GM10266 (cell line): ENCODE results near the gene ADCY4.

Source experiments
- DNase-seq: peaks from one replicate; pipeline ENCODE4 v3.0.0; 2012; ENCODE audit errors: extremely low spot score
- TF ChIP-seq, protein P1 (sequence below): IDR thresholded peaks from 2 replicates; pipeline ENCODE4 v1.5.1; 2012; ENCODE audit warnings: mild to moderate bottlenecking, low read depth; ENCODE audit not compliant: control insufficient read depth, insufficient read depth; ENCODE audit errors: missing control alignments

ADCY4 gene

GRCh38 chr14:24277606-24278321, 57.1 kb downstream of the ADCY4 start:
- no peak for DNase-seq
- TF ChIP-seq, protein P1, sequence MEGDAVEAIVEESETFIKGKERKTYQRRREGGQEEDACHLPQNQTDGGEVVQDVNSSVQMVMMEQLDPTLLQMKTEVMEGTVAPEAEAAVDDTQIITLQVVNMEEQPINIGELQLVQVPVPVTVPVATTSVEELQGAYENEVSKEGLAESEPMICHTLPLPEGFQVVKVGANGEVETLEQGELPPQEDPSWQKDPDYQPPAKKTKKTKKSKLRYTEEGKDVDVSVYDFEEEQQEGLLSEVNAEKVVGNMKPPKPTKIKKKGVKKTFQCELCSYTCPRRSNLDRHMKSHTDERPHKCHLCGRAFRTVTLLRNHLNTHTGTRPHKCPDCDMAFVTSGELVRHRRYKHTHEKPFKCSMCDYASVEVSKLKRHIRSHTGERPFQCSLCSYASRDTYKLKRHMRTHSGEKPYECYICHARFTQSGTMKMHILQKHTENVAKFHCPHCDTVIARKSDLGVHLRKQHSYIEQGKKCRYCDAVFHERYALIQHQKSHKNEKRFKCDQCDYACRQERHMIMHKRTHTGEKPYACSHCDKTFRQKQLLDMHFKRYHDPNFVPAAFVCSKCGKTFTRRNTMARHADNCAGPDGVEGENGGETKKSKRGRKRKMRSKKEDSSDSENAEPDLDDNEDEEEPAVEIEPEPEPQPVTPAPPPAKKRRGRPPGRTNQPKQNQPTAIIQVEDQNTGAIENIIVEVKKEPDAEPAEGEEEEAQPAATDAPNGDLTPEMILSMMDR = no peak

- DNase-seq = no peak
- TF ChIP-seq, protein P1 = no peak
These were observed 57.8 kb downstream of the ADCY4 start for GRCh38 chr14:24277071-24277470.

DNA sequence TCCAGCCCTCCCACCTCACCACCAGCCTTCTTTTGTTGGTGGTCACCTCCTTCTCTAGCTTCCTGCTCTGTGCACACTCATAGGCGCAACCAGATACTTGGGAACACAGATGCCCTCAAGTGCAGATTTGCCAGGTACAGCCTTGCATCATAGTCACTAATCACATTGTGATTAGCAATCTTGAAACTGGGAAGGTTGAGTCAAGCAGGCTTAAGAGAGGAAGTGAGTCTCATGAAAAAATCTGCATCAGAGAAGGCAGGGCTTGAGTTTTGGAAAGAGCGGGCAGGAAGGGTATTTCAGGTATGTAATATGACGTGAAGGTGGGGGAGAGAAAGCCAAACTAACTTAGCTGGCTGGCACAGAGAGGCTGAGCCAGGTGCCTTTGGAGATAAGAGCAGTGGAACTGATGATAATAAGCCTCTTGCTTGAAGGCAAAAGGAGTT, 60.7 kb downstream of the ADCY4 start:
- DNase-seq = peak; percentile 71
- TF ChIP-seq, protein P1 = no peak

- DNase-seq = no peak
- TF ChIP-seq, protein P1 = peak; percentile 16
These were observed 61.4 kb downstream of the ADCY4 start for GRCh38 chr14:24273422-24273998.

DNA sequence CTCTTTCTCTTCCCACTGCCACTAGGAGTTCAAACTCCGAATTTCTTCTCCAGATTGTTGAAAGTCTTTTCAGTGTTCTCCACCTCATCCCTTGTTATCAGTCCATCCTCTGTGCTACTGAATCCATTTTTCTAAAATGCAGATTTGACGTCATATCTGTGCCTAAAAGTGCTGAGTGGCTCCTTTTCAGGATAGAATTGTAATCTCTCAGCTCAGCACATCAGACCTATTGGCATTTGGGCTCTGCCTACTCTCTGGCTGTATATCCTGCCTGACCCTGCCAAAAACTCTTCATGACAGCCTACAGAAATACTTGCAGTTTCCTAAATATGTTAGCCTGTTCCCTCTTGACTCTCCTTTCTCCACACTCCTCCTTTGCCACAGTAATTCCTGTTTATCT, 62.4 kb downstream of the ADCY4 start:
- TF ChIP-seq, protein P1 = no peak
- no peak for DNase-seq

DNA sequence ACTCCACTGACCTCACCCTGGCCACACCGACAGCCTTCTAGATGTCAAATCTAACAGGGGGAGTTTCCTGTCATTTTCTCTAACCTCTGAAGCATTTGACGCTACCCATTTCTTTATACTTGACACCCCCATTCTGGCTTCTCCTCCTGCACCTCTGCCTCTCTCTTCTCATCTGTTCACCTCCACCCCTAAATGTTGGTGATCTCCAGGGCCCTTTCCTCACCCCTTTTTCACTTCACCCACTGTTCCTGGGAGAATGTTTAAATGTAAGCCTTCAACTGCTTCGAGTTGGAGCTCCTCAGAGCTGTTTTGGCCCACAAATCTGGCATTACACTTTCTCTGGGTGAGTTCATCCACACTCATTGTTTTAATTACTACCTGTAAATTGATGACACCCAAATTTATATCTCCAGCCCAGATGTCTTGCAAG, 63.0 kb downstream of the ADCY4 start:
- TF ChIP-seq, protein P1 = no peak
- DNase-seq = no peak
